DMS53 (cell line): ENCODE measurements around the gene YEATS4.
A peak's percentile ranks its signal among the peaks of the same experiment; 100 is the strongest.

Source experiments
- DNase-seq: peaks from one replicate; lab custom pipeline; 2025; lab: John Stamatoyannopoulos, UW

The YEATS4 gene

DNA sequence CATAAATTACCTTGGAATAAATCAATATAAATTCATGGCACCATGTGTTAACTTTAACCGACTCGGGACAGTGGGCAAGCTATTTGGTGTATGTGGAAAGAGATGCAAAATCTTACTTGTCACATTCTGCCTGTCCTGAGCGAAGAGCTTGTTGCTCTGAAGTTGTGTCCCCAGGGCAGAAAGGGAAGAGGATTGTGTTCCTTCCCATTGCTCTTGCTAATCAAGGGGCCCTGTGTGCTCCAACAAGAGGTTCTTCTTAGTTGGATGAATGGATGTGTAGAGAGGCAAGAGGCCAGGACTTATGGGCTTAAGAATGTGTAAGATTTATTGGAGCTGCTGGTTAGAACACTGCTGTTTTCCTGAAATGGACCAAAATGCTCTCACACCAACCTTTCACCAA lies 74.1 kb downstream of the YEATS4 start:
- DNase-seq: no peak

DNA sequence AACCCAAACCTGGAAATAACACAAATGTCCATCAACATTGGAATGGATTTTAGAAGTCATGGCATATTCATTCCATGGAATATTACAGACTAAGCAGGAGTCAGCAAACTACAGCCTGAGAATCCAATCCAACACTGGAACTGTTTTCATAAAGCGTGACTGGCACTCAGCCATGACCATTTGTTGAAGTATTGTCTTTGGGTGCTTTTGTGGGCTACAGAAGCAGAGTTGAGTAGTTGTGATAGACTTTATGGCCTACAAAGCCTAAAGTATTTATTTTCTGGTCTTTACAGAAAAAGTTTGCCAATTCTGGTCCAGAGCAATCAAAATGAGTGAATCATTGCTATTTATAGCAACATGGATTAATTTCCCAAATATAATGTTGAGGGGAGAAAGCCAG lies 76.1 kb downstream of the YEATS4 start:
- DNase-seq: peak; percentile 14

DNA sequence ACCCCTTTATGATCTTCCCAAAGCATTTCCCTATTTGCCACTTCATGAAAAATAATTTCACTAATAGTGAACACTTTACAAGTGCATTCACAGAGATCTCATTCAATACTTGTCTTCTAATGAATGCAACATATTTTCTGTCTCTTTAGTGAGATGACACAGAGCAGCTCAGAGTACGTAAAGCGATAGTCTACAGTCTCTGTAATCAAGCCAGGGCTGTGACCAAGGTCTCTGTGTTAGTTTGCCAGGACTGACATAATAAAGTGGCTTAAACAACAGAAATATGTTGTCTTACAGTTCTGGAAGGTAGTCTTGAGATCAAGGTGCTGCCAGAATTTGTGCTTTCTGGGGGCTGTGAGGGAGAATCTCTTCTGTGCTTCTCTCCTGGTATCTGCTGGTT lies 77.5 kb downstream of the YEATS4 start:
- DNase-seq: no peak

DNA sequence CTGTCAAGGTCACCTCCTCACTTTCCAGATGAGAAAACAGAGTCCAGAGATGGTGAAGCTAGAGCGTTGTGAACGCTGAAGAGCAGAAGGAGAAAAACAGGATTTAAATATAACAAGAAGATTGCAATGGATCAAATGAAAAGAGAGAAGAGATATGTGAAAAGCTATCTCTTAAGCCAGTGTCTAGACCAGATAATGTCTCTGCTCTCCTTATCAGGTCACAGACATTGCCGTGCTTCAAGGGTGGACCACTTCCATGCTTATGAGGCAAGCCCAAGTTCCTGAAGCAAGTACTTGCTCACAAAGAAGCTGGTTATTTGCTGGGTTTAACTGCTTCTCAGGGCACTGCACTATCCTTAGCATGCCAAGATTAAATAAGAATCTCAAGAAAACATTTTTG lies 79.0 kb downstream of the YEATS4 start:
- no peak for DNase-seq

DNA sequence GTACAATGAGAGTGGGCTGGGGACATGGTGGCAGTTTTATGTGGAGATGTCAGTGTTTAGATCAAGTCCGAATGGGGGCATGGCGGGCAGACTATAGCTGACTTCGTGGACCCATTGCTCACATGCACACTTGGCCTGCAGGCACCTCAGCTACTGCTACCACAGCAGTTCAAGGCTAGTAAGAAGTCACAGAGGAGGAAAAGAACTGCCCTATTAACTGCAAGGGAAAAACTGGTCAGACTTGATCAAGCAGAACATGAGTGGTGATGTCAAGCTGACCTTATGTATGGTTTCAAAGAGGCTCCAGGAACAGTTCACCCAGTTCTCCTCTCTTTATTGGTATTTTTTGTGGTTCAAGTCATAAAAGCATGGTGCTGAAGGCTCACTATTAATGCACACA lies 80.5 kb downstream of the YEATS4 start:
- DNase-seq: peak; percentile 69
